CD4-positive, alpha-beta T cell treated with Interleukin-15 for 1 hour (primary cell): ENCODE results near the gene ADAMTS17.
"Not testable (repeated sequence)": the region's sequence is repeated elsewhere in the genome, so short reads cannot be mapped to it uniquely, and the experiment has no call there.

ENCODE experiments used
- DNase-seq: peaks from one replicate; pipeline ENCODE4 v3.0.0-alpha.2; 2020

ADAMTS17 gene

GRCh38 chr15:99982662-99983061 is 359.1 kb downstream of the ADAMTS17 start:
- no peak for DNase-seq

GRCh38 chr15:99981839-99982658 is 359.7 kb downstream of the ADAMTS17 start:
- DNase-seq = no peak

GRCh38 chr15:99981191-99981647 is 360.6 kb downstream of the ADAMTS17 start:
- no peak for DNase-seq

GRCh38 chr15:99980752-99981151 is 361.0 kb downstream of the ADAMTS17 start:
- DNase-seq = no peak

- DNase-seq = not testable (repeated sequence)
Measured at GRCh38 chr15:99979886-99980285, 361.9 kb downstream of the ADAMTS17 start.

- no peak for DNase-seq
Measured at GRCh38 chr15:99979371-99979770, 362.4 kb downstream of the ADAMTS17 start.

GRCh38 chr15:99978426-99978825 is 363.3 kb downstream of the ADAMTS17 start:
- DNase-seq = no peak

GRCh38 chr15:99977929-99978328 is 363.8 kb downstream of the ADAMTS17 start:
- no peak for DNase-seq

- no peak for DNase-seq
Measured at GRCh38 chr15:99976811-99977271, 364.9 kb downstream of the ADAMTS17 start.

- DNase-seq = no peak
Measured at GRCh38 chr15:99976000-99976399, 365.8 kb downstream of the ADAMTS17 start.

- DNase-seq = no peak
Measured at GRCh38 chr15:99974246-99974645, 367.5 kb downstream of the ADAMTS17 start.

GRCh38 chr15:99973351-99973750 is 368.4 kb downstream of the ADAMTS17 start:
- no peak for DNase-seq

- no peak for DNase-seq
Measured at GRCh38 chr15:99970891-99971430, 370.8 kb downstream of the ADAMTS17 start.

- no peak for DNase-seq
Measured at GRCh38 chr15:99969261-99969920, 372.4 kb downstream of the ADAMTS17 start.

GRCh38 chr15:99967841-99968371 is 373.9 kb downstream of the ADAMTS17 start:
- no peak for DNase-seq

GRCh38 chr15:99966815-99967214 is 375.0 kb downstream of the ADAMTS17 start:
- DNase-seq = no peak

GRCh38 chr15:99965376-99965775 is 376.4 kb downstream of the ADAMTS17 start:
- no peak for DNase-seq

GRCh38 chr15:99963976-99964375 is 377.8 kb downstream of the ADAMTS17 start:
- no peak for DNase-seq

- DNase-seq = no peak
Measured at GRCh38 chr15:99963096-99963825, 378.5 kb downstream of the ADAMTS17 start.

GRCh38 chr15:99962006-99962561 is 379.7 kb downstream of the ADAMTS17 start:
- no peak for DNase-seq

- no peak for DNase-seq
Measured at GRCh38 chr15:99961011-99961441, 380.7 kb downstream of the ADAMTS17 start.

- DNase-seq = no peak
Measured at GRCh38 chr15:99959326-99959725, 382.4 kb downstream of the ADAMTS17 start.
